Suppressor macrophage treated with lipopolysaccharide for 4 hours (primary cell): ENCODE measurements around the gene PSMA4.
"Not testable (repeated sequence)": the region's sequence is repeated elsewhere in the genome, so short reads cannot be mapped to it uniquely, and the experiment has no call there.

Source experiments
- DNase-seq: peaks from one replicate; pipeline ENCODE4 v3.0.0-alpha.2; 2020

Gene PSMA4

DNA sequence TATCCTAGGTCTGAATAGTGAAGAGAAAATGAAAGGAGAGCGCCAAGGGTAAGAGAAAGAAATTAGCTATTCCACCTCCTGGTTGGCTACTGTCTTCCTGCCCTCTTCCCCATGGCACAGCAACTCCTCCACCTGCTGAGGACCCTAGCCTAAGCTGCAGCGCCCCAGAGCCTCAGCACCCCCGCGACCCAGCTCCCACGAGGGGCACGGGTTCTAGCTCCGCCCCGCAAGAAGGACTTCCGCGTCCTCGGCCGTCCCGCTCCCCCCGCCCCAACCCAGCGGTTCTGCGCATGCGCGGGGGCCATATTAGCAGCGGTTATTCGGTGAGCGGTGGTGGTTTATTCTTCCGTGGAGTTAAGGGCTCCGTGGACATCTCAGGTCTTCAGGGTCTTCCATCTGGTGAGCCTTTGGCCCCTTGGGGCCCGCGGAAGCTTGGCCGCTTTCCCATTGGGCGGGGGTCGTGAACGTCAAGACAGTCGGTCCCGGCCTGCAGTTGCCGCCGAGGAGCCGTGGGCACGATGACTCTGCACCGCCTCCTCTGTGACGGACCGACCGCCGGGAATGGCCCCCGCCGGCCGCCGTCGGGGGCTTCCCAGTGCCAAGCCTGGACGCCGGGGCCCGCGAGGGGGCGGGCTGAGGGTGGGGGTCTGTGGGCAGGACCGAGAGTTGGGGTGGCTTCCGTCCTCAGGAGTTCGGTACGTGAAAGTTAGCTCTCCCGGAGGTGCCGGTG is at the start of gene PSMA4:
PSMA4 (plus strand) TSS at position 304 of the 730 bp plus-strand sequence. CDS start 1,484 bp downstream, outside the sequence.
- DNase-seq: peak; percentile 96

DNA sequence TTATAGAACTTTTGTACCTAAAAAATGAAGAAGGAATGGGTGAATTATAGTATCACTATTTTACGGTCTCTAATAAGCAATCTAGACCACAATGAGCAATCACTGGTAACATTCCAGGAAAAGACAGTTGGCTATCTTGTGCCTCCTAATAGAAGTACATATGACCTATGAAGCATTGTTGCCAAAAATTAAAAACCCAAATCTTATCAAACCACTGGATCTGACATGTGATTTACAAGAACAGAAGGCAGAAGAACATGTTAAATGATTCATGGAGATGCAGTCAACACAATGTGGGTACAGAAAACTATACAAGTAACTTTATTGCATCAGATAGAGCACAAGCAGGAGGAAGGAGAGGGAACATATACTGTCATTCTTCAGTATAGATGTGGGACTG is 47.4 kb upstream of the PSMA4 start:
- no peak for DNase-seq

- no peak for DNase-seq
These were observed 38.4 kb upstream of the PSMA4 start for GRCh38 chr15:78501857-78502256.

DNA sequence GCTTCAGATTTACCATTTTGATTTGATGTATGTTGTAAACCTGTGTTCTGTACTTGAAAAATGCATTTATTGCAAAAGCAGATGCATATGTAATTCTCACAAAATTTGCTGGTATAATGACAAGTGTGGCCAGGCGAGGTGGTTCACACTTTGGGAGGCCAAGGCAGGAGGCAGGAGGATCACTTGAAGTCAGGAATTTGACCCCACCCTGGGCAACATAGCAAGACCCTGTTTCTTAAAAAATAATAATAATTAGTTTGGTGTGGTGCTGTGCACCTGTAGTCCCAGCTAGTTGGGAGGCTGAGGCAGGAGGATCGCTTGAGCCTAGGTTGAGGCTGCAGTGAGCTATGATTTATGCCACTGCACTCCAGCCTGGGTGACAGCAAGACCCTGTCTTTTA is 37.6 kb upstream of the PSMA4 start:
- no peak for DNase-seq

DNA sequence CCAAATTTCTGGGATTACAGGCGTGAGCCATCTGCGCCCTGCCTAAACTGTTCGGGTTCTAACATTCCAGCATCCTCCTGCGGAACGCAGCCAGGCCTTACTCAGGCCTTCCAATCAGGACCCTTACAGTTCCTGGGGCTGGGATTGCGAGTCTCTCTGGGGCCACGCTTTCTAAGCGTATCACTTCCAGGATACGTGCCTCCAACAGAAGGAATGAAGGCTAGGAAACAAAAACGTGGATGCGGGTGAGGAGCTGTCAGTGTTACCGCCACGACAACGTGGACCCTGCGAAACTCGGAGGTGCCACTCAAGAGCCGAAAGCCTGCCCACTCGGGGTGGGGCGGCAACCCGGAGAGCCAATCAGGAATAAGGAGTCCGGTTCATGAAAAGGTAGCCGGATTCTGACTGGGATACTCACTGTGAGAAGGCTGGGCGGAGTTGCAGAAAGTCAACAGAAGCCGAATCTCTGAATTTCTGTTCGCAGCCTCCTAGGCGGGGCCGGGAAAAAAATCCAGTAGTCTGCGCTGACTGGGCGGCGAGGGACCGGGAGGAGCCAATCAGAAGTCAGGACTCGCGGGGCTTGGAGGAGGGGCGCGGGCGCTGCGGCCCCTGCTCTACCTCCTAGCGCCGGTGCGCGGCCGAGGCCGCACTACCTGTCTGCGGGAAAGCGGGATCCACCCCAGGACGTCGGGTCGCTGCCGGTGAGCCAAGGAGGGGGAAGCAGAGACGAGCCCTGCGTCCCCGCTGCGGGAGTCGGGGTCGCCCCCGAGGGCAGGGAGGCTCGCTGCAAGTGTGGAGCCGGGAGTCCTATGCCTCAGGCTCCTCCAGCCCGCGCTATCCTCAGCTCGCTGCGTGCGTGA is 33.0 kb upstream of the PSMA4 start, which contains the start of gene HYKK:
HYKK (plus strand) TSS at position 607 of the 860 bp plus-strand sequence. CDS start 5,512 bp downstream, outside the sequence.
- peak; percentile 88 for DNase-seq

DNA sequence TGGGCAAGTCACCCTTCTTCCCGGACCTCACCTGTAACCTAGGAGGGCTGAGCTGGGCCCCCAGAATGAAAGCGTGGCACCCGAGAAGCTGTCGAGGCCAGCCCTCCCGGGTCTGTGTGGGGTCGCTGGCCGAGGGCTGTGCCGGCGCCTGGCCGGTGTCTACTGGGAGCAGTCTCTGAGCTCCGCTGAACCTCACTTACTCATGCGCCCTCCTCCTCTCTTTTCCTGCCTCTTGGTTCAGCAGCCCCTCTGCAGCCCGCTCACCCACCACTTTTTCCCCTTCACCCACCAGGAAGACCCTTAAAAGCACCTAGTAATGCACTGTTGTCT is 32.4 kb upstream of the PSMA4 start:
- DNase-seq: no peak

- no peak for DNase-seq
These were observed 32.0 kb upstream of the PSMA4 start for GRCh38 chr15:78508272-78508671.

- no peak for DNase-seq
These were observed 30.4 kb upstream of the PSMA4 start for GRCh38 chr15:78509726-78510312.

- not testable (repeated sequence) for DNase-seq
These were observed 20.2 kb upstream of the PSMA4 start for GRCh38 chr15:78520035-78520434.

DNA sequence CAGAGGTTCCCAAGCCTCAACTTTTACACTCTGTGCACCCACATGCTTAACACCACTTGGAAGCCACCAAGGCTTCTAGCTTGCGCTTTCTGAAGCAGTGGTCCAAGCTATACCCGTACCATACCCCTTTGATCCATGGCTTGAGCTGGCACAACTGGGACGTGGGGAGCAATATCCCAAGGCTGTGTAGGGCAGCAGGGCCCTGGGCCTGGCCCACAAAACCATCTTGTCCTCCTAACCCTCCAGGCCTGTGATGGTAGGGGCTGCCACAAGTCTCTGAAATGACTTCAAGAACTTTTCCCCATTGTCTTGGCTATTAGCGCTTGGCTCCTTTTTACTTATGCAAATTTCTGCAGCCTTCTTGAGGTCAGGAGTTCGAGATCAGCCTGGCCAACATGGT is 16.0 kb upstream of the PSMA4 start:
- no peak for DNase-seq

DNA sequence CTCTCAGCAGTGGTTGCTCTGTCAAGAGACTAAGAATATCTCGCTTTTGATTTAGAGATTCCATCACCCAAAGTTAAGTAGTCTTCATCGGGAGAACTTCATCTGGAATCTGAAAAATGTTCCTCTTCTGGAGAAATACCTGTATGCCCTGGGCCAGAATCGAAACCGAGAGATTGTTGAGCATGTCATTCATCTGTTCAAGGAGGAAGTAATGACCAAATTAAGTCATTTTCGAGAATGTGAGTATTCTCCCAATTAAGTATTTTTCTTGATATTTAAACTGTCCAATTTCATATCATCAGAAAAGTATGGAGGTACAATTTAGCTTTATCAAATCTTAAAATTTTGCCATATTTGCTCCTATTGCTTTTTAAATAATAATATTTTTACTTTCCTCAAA is 12.9 kb upstream of the PSMA4 start:
- no peak for DNase-seq

DNA sequence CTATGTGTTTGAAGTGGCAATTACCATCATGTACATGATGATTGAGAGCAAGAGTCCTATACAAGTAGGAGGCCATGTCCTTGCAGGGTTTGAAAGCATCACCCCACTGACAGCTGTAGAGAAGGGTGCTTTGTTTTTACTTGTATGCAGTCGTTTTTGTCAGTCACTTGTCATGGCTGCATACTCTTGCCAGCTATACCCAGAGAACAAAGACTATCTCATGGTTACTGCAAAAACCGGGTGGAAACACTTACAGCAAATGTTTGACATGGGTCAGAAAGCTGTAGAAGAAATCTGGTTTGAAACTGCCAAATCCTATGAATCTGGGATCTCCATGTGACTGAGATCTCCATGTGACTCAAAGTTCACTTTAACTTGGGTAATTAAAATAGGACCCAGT is 6.9 kb upstream of the PSMA4 start:
- DNase-seq: no peak

DNA sequence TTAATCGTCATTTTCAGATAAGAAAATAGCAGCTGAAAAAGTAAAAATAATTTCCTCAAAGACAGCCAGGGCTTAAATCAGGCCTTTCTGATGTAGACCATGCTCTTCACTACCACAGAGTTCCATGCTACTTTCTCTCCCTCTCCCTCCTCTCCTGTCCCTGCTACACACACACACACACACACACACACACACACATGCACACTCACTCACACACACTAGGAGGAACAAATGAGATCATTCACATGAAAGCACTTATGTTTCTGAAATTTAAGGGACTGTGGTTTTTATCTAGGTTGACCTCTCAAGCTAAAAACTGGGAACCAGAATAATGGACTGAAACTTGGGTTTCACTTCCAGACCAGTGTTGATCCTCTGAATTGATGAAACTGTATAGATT is 4.1 kb upstream of the PSMA4 start:
- DNase-seq: peak; percentile 8

- no peak for DNase-seq
These were observed 2.9 kb upstream of the PSMA4 start for GRCh38 chr15:78537266-78537905.

DNA sequence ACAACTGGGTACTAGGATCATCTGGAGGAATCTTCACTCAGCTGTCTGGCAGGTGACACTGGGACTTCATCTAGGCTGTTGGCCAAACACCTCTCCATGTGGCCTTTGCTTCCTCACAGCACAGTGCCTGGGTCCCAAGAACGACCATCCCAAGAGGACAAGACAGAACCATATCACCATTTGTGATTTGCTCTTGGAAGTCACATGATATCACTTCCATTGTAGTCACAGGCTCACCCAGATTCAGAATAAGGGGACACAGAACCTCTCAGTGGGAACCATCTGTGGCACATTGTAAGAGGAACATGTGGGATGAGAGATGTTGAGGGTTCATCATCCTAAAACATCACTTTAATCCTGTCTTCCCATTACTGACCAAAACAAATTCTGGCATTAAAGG is 1.9 kb upstream of the PSMA4 start:
- no peak for DNase-seq

DNA sequence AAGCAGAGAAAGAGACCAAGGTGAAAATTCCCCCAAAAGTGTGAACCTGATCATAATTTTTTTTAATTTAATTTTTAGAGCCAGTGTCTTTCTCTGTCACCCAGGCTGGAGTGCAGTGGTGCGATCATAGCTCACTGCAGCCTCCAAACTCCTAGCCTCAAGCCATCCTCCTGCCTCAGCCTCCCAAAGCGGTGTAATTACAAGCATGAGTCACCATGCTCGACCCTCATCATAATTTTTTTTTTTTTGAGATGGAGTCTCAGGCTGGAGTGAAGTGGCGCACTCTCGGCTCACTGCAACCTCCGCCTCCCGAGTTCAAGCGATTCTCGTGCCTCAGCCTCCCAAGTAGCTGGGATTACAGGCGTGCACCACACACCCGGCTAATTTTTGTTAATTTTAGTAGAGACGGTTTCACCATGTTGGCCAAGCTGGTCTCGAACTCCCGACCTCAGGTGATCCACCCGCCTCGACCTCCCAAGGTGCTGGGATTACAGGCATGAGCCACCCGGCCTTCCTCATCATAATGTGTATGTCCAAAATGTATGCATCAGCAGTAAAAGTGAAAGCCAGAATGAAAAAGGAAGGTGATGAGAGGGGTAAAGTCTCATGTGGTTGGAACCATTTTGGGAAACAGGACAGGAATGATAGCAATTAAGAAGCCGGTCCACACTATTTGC is 642 bp upstream of the PSMA4 start:
- DNase-seq: not testable (repeated sequence)

GRCh38 chr15:78540871-78541743 is 863 bp downstream of the PSMA4 start:
- DNase-seq: peak; percentile 84

- DNase-seq: no peak
These were observed 1.4 kb downstream of the PSMA4 start for GRCh38 chr15:78541744-78542034.

GRCh38 chr15:78542647-78543046 is 2.4 kb downstream of the PSMA4 start:
- no peak for DNase-seq

GRCh38 chr15:78550194-78550593 is 9.9 kb downstream of the PSMA4 start:
- no peak for DNase-seq

- no peak for DNase-seq
These were observed 10.6 kb downstream of the PSMA4 start for GRCh38 chr15:78550815-78551214.

DNA sequence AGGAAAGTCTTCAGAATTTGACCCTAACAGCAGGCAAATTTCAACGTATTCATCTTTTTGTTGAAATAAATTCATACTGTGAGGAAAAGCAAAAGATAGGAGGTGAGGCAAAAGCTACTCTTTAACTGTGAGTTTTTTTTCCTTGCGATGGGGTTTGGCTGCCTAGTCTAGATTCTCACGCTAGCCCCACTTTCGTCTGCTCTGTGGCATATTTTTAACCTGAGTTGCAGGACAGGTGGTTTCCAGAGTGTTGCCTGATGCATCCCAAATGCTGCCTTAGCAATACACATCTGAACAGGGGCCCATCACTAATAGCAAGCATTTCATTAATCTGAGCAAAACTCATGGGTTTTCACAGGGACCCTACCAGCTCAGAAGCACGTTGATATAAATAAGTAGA is 11.7 kb downstream of the PSMA4 start:
- no peak for DNase-seq
